MCF 10A (cell line): ENCODE measurements around the gene MAZ. TPM values are rescaled to one million over a fixed set of nuclear protein-coding genes. Genes with fewer than 3 reads are reported as not detected.

Source experiments
- BruUV-seq: library from RNA; stranded (reverse); fragments of 400-500 nt; replicated peaks from 2 replicates; lab custom pipeline; 2021; lab: Mats Ljungman, UMichigan
- CTCF ChIA-PET: fragments of 300-600 bp; sonication (Branson Sonifier 250); formaldehyde crosslinking; extraction: SDS; loops from one replicate; lab custom pipeline; 2021; ENCODE audit warnings: antibody characterized with exemption, inconsistent platforms; lab: Yijun Ruan, JAX
- POLR2A ChIA-PET: fragments of 300-600, 350-650 bp; sonication (Branson Sonifier 250); formaldehyde crosslinking; extraction: SDS; loops from one replicate; lab custom pipeline; 2020; ENCODE audit warnings: antibody characterized with exemption, inconsistent platforms; lab: Yijun Ruan, JAX
- DNase-seq: peaks from one replicate; pipeline ENCODE4 v3.0.0-alpha.2; 2018; ENCODE audit not compliant: unreplicated experiment
- H3K27ac Mint-ChIP-seq: one replicate; pipeline ENCODE4 v1.8.0; 2022; ENCODE audit warnings: mild to moderate bottlenecking, low read depth, mixed read lengths; ENCODE audit not compliant: unreplicated experiment
- H3K27me3 Mint-ChIP-seq: one replicate; pipeline ENCODE4 v1.8.0; 2022; ENCODE audit warnings: mixed read lengths; ENCODE audit not compliant: insufficient read depth, unreplicated experiment
- H3K36me3 Mint-ChIP-seq: one replicate; pipeline ENCODE4 v1.8.0; 2022; ENCODE audit warnings: mild to moderate bottlenecking, moderate library complexity, mixed read lengths; ENCODE audit not compliant: insufficient read depth, unreplicated experiment
- H3K4me1 Mint-ChIP-seq: one replicate; pipeline ENCODE4 v1.8.0; 2022; ENCODE audit warnings: mixed read lengths; ENCODE audit not compliant: insufficient read depth, unreplicated experiment
- H3K4me3 Mint-ChIP-seq: one replicate; pipeline ENCODE4 v1.8.0; 2022; ENCODE audit warnings: mild to moderate bottlenecking, moderate library complexity, mixed read lengths; ENCODE audit not compliant: unreplicated experiment
- H3K9me3 Mint-ChIP-seq: one replicate; pipeline ENCODE4 v1.8.0; 2022; ENCODE audit warnings: mixed read lengths; ENCODE audit not compliant: unreplicated experiment
- intact Hi-C: fragments of 100-400 bp; cut with micrococcal nuclease; formaldehyde crosslinking; loops from 2 replicates; pipeline ENCODE4 v1.14.1; 2022
- total RNA-seq: library from RNA; stranded (reverse); gene quantifications from 2 replicates; pipeline ENCODE4 v1.2.3, GENCODE V29; 2022
- TF ChIP-seq, protein P1 (sequence below): fragments of 200-600 bp; IDR thresholded peaks from one replicate; pipeline ENCODE4 v1.8.0; 2022; ENCODE audit warnings: antibody characterized with exemption, mild to moderate bottlenecking; ENCODE audit not compliant: unreplicated experiment

MAZ gene
- total RNA-seq, 1 experiment from 2014 or later, result 185 TPM

DNA sequence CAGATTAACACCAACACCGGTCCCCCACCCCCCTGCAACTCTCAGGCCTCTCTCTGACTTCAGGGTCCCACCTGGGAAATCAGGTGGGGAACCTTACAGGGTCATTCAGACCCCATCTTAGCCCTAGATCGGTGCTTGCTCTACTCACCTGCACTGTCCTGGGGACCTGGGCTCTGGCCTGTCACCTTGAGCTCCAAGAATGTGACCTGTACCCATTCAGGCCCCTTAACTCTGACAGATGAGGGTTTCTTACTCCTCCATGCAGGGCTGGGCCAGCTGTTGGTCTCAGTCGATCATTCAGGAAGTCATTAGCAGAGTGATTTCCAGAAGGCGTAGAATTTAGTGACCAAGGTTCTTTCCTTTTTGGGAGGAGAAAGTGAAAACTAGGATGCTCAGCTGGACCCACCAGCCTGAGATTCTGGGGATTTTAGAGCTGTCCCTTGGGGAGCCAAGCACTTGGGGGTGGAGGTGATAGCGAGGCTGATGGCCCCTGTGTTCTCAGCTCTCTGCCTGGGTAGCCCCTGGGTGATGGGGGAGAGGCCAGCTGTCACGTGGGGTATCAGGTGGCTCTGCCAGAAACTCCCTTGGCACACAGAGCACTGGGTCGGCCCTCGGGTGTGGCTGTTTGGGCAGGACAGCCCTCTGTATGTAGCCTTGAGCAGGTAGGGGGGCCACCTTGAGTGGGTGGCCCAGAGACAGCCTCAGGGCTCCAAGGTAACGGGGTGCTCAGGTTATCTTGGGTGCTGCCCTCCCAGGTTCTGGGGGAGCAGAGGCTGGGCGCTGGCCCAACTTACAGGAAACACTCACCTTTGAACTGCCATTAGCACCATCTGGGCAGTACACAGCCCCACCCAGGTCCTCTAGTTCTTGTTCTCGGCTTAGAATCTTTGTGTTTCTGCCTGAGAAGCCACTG is 14.7 kb downstream of the MAZ start:
- H3K36me3 Mint-ChIP-seq, result peaks cover 48% of the 10 kb centered on the region
- ChIA-PET POLR2A (interaction anchor here (0.5 to 7.9 kb wide), 23 partner anchors 7 to 1289 kb away, joined by 3 to 120 read pairs (median 6); partner anchors contain the start of genes ALDOA, CDIPT, HIRIP3 and INO80E), CTCF (interaction anchor here (0.5 to 6.2 kb wide), 10 partner anchors 8 to 502 kb away, joined by 3 to 52 read pairs (median 4); partner anchors contain the start of gene MAZ)
- H3K27ac Mint-ChIP-seq, result peak overlapping the region; percentile 1
- BruUV-seq, result TSS peak; percentile 69
- no peaks in the 10 kb centered on the region for H3K27me3 Mint-ChIP-seq
- peak overlapping the region; percentile 62 for H3K4me3 Mint-ChIP-seq
- peaks cover 30% of the 10 kb centered on the region for H3K4me1 Mint-ChIP-seq
- TF ChIP-seq, protein P1, sequence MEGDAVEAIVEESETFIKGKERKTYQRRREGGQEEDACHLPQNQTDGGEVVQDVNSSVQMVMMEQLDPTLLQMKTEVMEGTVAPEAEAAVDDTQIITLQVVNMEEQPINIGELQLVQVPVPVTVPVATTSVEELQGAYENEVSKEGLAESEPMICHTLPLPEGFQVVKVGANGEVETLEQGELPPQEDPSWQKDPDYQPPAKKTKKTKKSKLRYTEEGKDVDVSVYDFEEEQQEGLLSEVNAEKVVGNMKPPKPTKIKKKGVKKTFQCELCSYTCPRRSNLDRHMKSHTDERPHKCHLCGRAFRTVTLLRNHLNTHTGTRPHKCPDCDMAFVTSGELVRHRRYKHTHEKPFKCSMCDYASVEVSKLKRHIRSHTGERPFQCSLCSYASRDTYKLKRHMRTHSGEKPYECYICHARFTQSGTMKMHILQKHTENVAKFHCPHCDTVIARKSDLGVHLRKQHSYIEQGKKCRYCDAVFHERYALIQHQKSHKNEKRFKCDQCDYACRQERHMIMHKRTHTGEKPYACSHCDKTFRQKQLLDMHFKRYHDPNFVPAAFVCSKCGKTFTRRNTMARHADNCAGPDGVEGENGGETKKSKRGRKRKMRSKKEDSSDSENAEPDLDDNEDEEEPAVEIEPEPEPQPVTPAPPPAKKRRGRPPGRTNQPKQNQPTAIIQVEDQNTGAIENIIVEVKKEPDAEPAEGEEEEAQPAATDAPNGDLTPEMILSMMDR, result no peak
- no peaks in the 10 kb centered on the region for H3K9me3 Mint-ChIP-seq
- peak; percentile 66 for DNase-seq
- intact Hi-C loops, result loop anchor here (5.0 kb wide), 3 partner anchors 41 to 201 kb away; partner anchors contain the start of genes C16orf92, CDIPT, HIRIP3 and INO80E

DNA sequence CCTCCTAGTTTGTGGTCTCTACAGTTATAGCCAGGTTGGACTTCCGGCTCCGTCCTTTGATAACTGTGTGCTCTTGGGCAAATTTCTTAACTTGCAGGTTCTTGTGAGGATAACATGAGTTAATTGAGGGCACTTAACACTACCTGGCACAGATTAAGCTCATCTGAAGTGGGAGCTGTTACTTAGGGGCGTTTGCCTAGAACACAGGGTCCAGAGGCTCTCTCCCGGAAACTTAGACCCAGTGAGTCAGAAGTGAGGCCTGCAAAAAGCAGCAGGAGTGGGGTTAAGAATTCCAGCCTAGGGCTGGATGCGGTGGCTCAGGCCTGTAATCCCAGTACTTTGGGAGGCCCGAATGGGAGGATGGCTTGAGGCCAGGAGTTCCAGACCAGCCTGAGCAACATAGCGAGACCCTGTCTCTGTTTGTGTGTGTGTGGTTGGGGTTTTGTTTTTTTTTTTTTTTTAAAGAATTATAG is 15.3 kb downstream of the MAZ start:
- POLR2A ChIA-PET, result interaction anchor here (0.5 to 7.9 kb wide), 12 partner anchors 11 to 174 kb away, joined by 3 to 120 read pairs (median 10); partner anchors contain the start of genes CDIPT, HIRIP3, INO80E and KCTD13

DNA sequence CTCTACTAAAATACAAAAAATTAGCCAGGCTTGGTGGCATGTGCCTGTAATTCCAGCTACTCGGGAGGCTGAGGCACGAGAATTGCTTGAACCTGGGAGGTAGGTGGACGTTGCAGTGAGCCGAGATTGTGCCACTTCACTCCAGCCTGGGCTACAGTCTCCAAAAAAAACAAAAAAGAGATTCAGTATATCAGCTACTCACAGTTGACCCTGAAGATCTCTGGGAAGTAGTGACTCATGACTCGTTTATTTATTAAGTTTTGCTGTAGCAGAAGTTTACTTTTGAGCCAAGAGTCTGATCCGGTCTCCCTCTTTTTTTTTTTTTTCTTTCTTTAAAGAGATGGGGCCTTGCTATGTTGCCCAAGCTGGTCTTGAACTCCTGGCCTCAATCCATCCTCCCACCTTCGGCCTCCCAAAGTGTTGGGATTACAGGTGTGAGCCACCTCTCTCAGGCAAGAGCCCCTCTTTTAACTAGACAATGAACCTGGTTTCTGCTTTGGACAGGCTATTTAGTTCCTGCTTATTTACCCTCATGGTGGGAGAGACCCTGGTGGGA is 18.3 kb downstream of the MAZ start:
- Mint-ChIP-seq H3K4me1 (peaks cover 9% of the 10 kb centered on the region), H3K27me3 (no peaks in the 10 kb centered on the region), H3K36me3 (peaks cover 34% of the 10 kb centered on the region), H3K4me3 (peak overlapping the region; percentile 47), H3K27ac (peak overlapping the region; percentile 75), H3K9me3 (no peaks in the 10 kb centered on the region)
- POLR2A ChIA-PET, result interaction anchor here (0.6 to 2.2 kb wide), 6 partner anchors 8 to 181 kb away, joined by 3 to 8 read pairs (median 3); partner anchors contain the start of genes PAGR1 and TAOK2
- TF ChIP-seq, protein P1, result no peak
- intact Hi-C loops, result loop anchor here (5.0 kb wide), 3 partner anchors 38 to 198 kb away; partner anchors contain the start of genes C16orf92, CDIPT, HIRIP3 and INO80E
- BruUV-seq, result no TSS peak
- CTCF ChIA-PET, result interaction anchor here (0.7 to 0.8 kb wide), 2 partner anchors 24 to 28 kb away, joined by 3 read pairs; no protein-coding TSS in a partner anchor
- peak; percentile 77 for DNase-seq

More for the DNA sequence above, 15.3 kb downstream of the MAZ start:
- Mint-ChIP-seq H3K27ac (peak overlapping the region; percentile 1), H3K27me3 (no peaks in the 10 kb centered on the region), H3K4me3 (peak overlapping the region; percentile 62), H3K4me1 (peaks cover 30% of the 10 kb centered on the region), H3K36me3 (peaks cover 53% of the 10 kb centered on the region), H3K9me3 (no peaks in the 10 kb centered on the region)
- DNase-seq, result peak; percentile 78
- BruUV-seq, result no TSS peak
- TF ChIP-seq, protein P1, result no peak
- intact Hi-C loops, result loop anchor here (5.0 kb wide), 3 partner anchors 41 to 201 kb away; partner anchors contain the start of genes C16orf92, CDIPT, HIRIP3 and INO80E
- CTCF ChIA-PET, result interaction anchor here (0.6 to 6.2 kb wide), 5 partner anchors 17 to 45 kb away, joined by 3 to 52 read pairs (median 4); no protein-coding TSS in a partner anchor
